ENCODE data around the gene GNA14. TPM values are rescaled to one million over a fixed set of nuclear protein-coding genes. Genes with fewer than 3 reads are reported as not detected.

The GNA14 gene
- total and polyA plus RNA-seq, 2 experiments from 2014 or later, result 3.9 to 10.5 TPM

- TF ChIP-seq ETS1 (IDR thresholded peaks at IDR 0.05) (no peak), EZH2 (IDR thresholded peaks at IDR 0.05; ENCODE audit: low read depth, unreplicated experiment) (no peak)
These were observed 212.8 kb downstream of the GNA14 start (continued) for GRCh38 chr9:77435277-77435676.

- no peak overlapping the region for H3K4me3 ChIP-seq
- Mint-ChIP-seq H3K4me1 (peaks cover 6% of the 10 kb centered on the region; the same call in 2 of the 3 replicates), H3K27me3 (ENCODE audit: insufficient read depth, low read depth, poor library complexity) (no peaks in the 10 kb centered on the region), H3K9me3 (no peaks in the 10 kb centered on the region; the same call in 2 of the 3 replicates), H3K4me3 (no peak overlapping the region), H3K36me3 (ENCODE audit: low read depth) (peaks cover 8% of the 10 kb centered on the region; the same call in 1 of the 3 replicates), H3K27ac (no peak overlapping the region; the same call in 1 of the 2 replicates)
- no peaks in the 10 kb centered on the region for H3F3A ChIP-seq (replicated peaks; ENCODE audit: low read depth)
- 0 out of 2 replicates have a peak overlapping the region, but pooled peaks have one; percentile 15 for H3K4me2 ChIP-seq
- no peaks in the 10 kb centered on the region for H3K79me2 ChIP-seq (replicated peaks; ENCODE audit: insufficient read depth)
- no peaks in the 10 kb centered on the region; the same call in 1 of the 2 replicates for H3K4me1 ChIP-seq (ENCODE audit: insufficient read depth)
- no peaks in the 10 kb centered on the region for H3K27me3 ChIP-seq (ENCODE audit: insufficient read depth)
- DNase-seq (ENCODE audit: low spot score), result peak; percentile 88
- 0 out of 2 replicates have a peak overlapping the region, but pooled peaks have one; percentile 49 for H2AFZ ChIP-seq
- no peaks in the 10 kb centered on the region for H4K20me1 ChIP-seq (replicated peaks; ENCODE audit: insufficient read depth)
- ATAC-seq, result peak; percentile 96
- TF ChIP-seq CREB1 (CRISPR knock-in tag; IDR thresholded peaks at IDR 0.05; ENCODE audit: low read depth), result no peak
- TF ChIP-seq CTCF (conservative IDR thresholded peaks at IDR 0.05; ENCODE audit: low read depth in 2 of 2), result peak; percentile 99 to 100
- H3K36me3 ChIP-seq (ENCODE audit: insufficient read depth), result no peaks in the 10 kb centered on the region
- H3K9me2 ChIP-seq (ENCODE audit: insufficient read depth), result peaks cover 8% of the 10 kb centered on the region; the same call in 1 of the 2 replicates
- no peak overlapping the region for H3K27ac ChIP-seq (ENCODE audit: low read depth)
These were observed 214.3 kb downstream of the GNA14 start for GRCh38 chr9:77433675-77434445.

GRCh38 chr9:77432053-77432452 lies 216.1 kb downstream of the GNA14 start:
- Mint-ChIP-seq H3K36me3 (ENCODE audit: low read depth) (peaks cover 15% of the 10 kb centered on the region; the same call in 2 of the 3 replicates), H3K27ac (no peak overlapping the region), H3K9me3 (no peaks in the 10 kb centered on the region; the same call in 2 of the 3 replicates), H3K4me3 (no peak overlapping the region), H3K27me3 (ENCODE audit: insufficient read depth, low read depth, poor library complexity) (no peaks in the 10 kb centered on the region), H3K4me1 (peaks cover 7% of the 10 kb centered on the region; the same call in 1 of the 3 replicates)
- Histone ChIP-seq H4K20me1 (replicated peaks; ENCODE audit: insufficient read depth) (no peaks in the 10 kb centered on the region), H3K4me2 (no peak overlapping the region), H3K27ac (ENCODE audit: low read depth) (no peak overlapping the region), H3K9me2 (ENCODE audit: insufficient read depth) (no peaks in the 10 kb centered on the region), H3K27me3 (ENCODE audit: insufficient read depth) (no peaks in the 10 kb centered on the region), H3K4me3 (no peak overlapping the region), H3K79me2 (replicated peaks; ENCODE audit: insufficient read depth) (no peaks in the 10 kb centered on the region), H2AFZ (no peak overlapping the region), H3F3A (replicated peaks; ENCODE audit: low read depth) (no peaks in the 10 kb centered on the region), H3K36me3 (ENCODE audit: insufficient read depth) (no peaks in the 10 kb centered on the region), H3K4me1 (ENCODE audit: insufficient read depth) (no peaks in the 10 kb centered on the region; the same call in 1 of the 2 replicates)
- DNase-seq (ENCODE audit: low spot score), result no peak
- no peak; the same call in 2 of the 3 replicates for ATAC-seq
- TF ChIP-seq NANOG (IDR thresholded peaks at IDR 0.05; ENCODE audit: borderline replicate concordance) (no peak), ZNF462 (CRISPR knock-in tag; IDR thresholded peaks at IDR 0.05) (no peak), CTCF (conservative IDR thresholded peaks at IDR 0.05; ENCODE audit: low read depth in 2 of 2) (no peak)

All from GM23338 (cell line).